ENCODE data around the gene PTPRO.
A peak's percentile ranks its signal among the peaks of the same experiment; 100 is the strongest.

Gene PTPRO

DNA sequence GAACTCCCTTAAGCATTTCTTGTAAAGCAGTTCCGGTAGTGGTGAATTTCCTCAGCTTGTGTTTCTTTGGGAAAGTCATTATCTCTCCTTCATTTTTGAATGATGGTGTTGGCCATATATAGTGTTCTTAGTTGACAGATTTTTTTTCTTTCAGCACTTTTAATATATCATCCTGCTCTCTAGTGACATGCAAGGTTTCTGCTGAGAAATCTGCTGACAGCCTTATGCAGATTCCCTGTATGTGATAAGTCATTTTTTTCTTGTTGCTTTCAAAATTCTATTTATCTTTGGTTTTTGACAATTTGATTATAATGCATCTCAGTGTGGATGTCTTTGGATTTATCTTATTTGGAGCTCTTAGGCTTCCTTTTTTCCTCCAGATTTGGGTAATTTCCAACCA is 135.7 kb downstream of the PTPRO start:
- FAIRE-seq: no peak

GRCh38 chr12:15468911-15469310 is 146.6 kb downstream of the PTPRO start:
- no peak for FAIRE-seq

- FAIRE-seq: no peak
These were observed 147.0 kb downstream of the PTPRO start for GRCh38 chr12:15469356-15469755.

- FAIRE-seq: no peak
These were observed 149.7 kb downstream of the PTPRO start for GRCh38 chr12:15472036-15472435.

- FAIRE-seq: no peak
These were observed 152.5 kb downstream of the PTPRO start for GRCh38 chr12:15474766-15475165.

GRCh38 chr12:15477761-15478160 is 155.5 kb downstream of the PTPRO start:
- FAIRE-seq: no peak

DNA sequence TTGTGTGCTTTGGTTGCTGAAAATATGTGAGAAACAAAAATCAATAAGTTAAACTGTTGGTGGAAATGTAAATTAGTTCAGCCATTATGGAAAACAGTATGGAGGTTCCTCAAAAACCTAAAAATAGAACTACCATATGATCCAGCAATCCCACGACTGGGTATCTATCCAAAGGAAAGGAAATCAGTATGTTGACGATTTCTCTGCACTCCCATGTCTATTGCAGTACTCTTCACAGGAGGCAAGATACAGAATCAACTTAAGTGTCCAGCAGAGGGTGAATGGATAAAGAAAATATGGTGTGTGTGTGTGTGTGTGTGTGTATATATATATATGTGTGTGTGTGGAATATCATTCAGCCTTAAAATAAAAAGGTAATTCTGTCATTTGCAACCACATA is 159.5 kb downstream of the PTPRO start:
- FAIRE-seq: no peak

GRCh38 chr12:15485466-15485865 is 163.2 kb downstream of the PTPRO start:
- FAIRE-seq: no peak

- FAIRE-seq: no peak
These were observed 164.6 kb downstream of the PTPRO start for GRCh38 chr12:15486859-15487258.

DNA sequence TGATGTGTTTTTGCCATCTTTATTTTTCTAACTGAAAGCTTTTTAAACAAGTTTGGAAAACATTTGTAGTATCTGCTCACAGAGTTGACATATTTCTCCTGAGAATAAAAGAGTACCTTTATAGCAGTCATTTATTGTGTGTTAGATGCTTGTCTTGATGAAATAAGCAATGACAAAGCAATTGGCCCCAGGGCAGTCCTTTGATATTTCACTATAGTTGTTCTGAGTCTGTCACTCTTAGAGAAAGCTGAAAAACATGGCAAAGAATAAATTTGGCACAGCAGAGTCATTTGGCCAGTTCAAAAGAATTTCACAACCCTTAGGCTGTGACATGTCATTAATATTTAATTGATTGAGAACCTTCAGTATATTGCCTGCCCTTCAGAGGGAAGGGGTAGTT is 166.2 kb downstream of the PTPRO start:
- FAIRE-seq: no peak

- no peak for FAIRE-seq
These were observed 172.2 kb downstream of the PTPRO start for GRCh38 chr12:15494329-15495046.

GRCh38 chr12:15495746-15496145 is 173.4 kb downstream of the PTPRO start:
- no peak for FAIRE-seq

- FAIRE-seq: no peak
These were observed 174.4 kb downstream of the PTPRO start for GRCh38 chr12:15496738-15497137.

DNA sequence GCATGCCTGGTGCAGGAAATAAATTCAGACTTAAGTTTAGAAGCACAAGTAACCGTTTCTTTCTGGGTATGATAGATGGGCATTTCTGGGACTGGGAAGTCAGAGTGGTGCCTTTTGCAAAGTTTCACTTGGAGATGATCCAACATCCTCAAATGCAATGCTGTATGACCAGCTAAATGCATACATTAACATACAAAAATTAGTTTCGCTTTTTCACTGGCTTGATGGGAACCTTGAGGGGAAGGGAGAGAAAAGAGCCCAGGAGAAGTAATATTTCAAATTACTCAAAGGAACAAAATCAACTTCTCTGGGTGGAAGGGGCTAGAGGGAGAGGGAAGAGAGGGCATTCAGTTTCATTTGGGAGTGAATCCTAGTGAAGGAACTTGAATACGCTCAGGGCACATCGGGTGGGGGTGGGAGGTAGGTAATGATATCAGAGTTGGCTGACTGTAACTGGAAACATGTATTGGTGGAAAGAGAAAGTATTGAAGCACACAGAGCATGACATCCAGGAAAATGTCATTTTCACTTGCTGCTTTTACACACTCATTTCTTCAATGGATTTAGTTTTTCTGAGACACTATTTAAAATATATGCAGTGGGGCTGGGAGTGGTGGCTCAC is 175.5 kb downstream of the PTPRO start:
- no peak for FAIRE-seq

- no peak for FAIRE-seq
These were observed 179.9 kb downstream of the PTPRO start for GRCh38 chr12:15502211-15502610.

DNA sequence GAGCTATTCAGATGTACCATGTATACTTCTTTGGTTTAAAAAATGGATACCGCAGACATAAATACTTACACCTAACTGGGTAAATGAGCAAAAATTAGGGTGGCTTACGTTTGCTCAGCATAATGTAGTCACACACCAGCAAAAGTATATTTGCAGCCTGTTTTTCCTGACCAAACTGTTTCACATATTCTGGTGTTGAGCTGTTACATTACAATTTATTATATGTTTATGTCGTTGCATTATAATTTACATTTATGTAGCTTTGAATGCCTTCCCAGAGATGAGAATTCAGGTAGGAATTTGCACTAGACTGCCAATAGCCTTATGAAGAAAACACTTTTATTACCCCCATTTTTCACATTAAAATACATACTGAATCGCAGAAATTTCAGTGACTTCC is 183.3 kb downstream of the PTPRO start:
- FAIRE-seq: no peak

DNA sequence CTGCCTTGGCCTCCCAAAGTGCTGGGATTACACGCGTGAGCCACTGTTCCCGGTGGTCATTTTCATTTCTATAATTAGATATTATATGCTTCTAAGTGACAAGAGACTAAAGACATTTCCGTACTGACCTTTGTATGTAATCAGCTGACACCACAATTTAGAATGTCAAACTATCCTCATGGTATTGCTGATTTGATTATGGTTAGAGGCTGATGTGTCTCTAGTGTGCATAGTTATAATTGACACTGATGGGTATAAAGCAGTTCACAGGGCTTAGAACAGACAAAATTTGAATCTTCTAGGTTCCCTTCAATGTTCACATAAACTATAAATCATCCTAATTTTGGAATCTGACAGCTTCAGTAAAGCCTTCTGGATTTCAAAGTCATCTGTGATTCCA is 192.7 kb downstream of the PTPRO start:
- FAIRE-seq: no peak

GRCh38 chr12:15520083-15520482 is 197.8 kb downstream of the PTPRO start:
- FAIRE-seq: no peak

DNA sequence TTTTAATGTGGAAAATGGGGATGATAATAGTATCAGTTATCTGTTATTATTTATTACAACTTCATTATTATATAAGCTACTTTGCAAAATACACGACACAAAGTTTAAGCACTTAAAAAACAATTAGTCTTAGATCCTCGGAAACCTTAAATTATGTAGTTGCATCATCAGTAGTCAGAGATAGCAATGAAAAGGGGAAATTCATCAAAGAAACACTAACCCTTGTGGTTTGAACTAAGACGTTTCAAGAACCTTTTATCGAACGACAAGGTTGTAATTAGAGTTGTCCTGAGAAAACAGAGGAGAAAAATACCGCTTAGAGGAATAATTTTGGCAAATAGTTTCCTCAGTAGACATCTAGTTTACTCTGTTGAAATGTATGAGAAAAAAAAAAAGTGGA is 198.5 kb downstream of the PTPRO start:
- FAIRE-seq: no peak

- peak; percentile 92 for FAIRE-seq
These were observed 200.4 kb downstream of the PTPRO start for GRCh38 chr12:15522574-15523187.

DNA sequence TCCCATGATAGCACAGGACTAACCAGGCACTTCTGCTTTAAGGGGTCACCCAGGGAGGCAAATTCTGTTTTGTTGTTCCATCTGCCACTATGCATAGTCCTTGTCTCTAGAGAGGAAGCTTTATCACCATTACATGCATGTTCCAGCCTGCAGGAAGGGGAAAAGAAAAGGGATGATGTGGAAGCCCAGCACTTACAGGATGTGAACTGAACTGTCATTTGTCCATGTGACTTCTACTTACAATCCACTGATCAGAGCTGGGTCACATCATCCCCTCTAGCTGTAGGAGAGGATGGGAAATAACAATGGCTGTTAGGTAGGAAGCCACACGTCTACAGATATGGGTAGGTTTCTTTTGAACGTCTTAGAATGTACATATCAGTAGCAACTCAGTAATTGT is 203.1 kb downstream of the PTPRO start:
- FAIRE-seq: no peak

GRCh38 chr12:15526033-15526432 is 203.7 kb downstream of the PTPRO start:
- FAIRE-seq: no peak

DNA sequence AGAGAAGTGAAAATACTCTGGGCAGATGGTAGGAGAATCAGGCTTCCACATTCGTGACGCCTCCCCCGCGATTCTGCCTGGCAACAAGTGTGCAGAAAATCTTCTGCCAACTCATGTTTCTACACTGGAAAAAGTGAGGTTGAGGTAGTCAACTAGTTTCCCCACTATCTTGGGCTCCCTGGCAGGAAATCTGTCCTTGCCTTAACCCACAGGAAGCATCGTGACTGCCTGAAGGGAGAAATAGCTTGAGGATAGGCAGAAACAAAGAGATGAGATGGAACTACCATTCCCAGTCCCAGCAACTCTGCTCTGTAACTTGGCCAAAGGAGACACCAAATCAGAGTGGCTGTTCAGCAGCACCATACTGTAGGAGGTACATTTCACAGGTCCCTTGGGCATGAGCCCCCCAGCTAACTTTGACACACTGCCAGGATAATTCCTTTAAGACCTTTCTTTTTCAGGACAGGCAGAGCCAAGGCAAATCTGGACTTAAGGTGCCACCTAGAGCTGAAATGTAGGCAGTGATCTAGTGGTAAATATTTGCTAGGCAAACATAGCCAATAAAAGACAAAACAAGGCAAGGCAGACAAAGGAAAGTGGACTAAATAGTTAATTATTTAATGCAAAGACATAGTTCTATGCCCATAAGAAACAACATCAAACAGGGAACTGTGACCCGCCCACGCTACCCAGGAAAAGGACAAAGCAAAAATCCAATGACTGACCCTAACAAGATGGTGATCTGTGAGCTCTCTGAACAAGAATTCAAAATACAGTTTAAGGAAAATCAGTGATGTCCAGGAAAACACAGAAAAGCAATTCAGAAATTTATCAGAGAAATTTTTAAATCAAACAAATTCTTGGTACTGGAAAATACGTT is 205.1 kb downstream of the PTPRO start:
- FAIRE-seq: no peak
